Urinary bladder (tissue), 4 donors: ENCODE results near the gene CNNM3. TPM values are rescaled to one million over a fixed set of nuclear protein-coding genes. Genes with fewer than 3 reads are reported as not detected.

Source experiments
- DNase-seq: peaks from one replicate; pipeline ENCODE4 v3.0.0-alpha.2; 2015; ENCODE audit errors: extremely low spot score
- H3K27ac ChIP-seq: one replicate; pipeline ENCODE4 v1.5.1; 2013; ENCODE audit warnings: low read depth, mild to moderate bottlenecking, moderate library complexity
- H3K36me3 ChIP-seq: one replicate; pipeline ENCODE4 v1.6.1; 2013; ENCODE audit warnings: mild to moderate bottlenecking, moderate library complexity; ENCODE audit not compliant: insufficient read depth
- H3K4me1 ChIP-seq: one replicate; pipeline ENCODE4 v1.6.1; 2013; ENCODE audit warnings: mild to moderate bottlenecking, moderate library complexity; ENCODE audit not compliant: insufficient read depth
- H3K4me3 ChIP-seq: one replicate; pipeline ENCODE4 v1.5.1; 2013; ENCODE audit warnings: low read depth, low read length
- WGBS: extraction: QIAGEN DNeasy Blood & Tissue Kit; methylation state at CpG from one replicate; pipeline ENCODE4 v1.1.7; 2013; 5-methylcytosine and 5-hydroxymethylcytosine counted together
- polyA plus RNA-seq: library from polyadenylated mRNA; stranded (reverse); fragments of 200-250 nt; gene quantifications from one replicate; pipeline ENCODE4 v1.2.3, GENCODE V29; 2013
- total RNA-seq: library from RNA; depleted of rRNA; stranded (reverse); fragments of >200 nt; gene quantifications from one replicate; pipeline ENCODE4 v1.2.3, GENCODE V29; 2014
- donor health status: healthy with polysubstance abuse.
- donor health status: healthy.

The CNNM3 gene
- total RNA-seq (18.0 TPM), polyA plus RNA-seq (14.6 TPM)

DNA sequence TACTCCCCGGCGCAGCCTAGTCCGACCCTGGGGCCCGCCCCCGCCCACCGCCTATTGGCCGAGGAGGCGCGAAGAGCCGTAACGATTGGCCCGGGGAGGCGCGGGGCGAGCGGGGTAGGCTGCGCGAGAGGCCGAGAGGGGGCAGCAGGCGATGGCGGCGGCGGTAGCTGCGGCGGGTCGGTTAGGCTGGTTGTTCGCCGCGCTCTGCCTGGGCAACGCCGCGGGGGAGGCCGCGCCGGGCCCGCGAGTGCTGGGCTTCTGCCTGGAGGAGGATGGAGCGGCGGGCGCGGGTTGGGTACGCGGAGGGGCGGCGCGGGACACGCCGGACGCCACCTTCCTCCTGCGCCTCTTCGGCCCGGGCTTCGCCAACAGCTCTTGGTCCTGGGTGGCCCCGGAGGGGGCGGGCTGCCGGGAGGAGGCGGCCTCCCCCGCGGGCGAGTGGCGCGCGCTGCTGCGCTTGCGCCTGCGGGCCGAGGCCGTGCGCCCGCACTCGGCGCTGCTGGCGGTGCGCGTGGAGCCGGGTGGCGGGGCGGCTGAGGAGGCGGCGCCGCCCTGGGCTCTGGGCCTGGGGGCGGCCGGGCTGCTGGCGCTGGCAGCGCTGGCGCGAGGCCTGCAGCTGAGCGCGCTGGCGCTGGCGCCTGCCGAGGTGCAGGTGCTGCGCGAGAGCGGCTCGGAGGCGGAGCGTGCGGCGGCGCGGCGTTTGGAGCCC lies at the start of gene CNNM3:
Gene CNNM3, plus strand, starts transcription at position 142 of the 709 bp plus-strand sequence. Its CDS starts 10 bp downstream, at position 152.
- H3K4me3 ChIP-seq: peak within 1 kb of the TSS; percentile 84
- under 1% methylated on average over 103 of the region's 103 CpGs for WGBS
- no peaks in the 10 kb centered on the region for H3K36me3 ChIP-seq
- peak within 1 kb of the TSS; percentile 96 for H3K27ac ChIP-seq
- DNase-seq: peak; percentile 84
- H3K4me1 ChIP-seq: peaks cover 4% of the 10 kb centered on the region

DNA sequence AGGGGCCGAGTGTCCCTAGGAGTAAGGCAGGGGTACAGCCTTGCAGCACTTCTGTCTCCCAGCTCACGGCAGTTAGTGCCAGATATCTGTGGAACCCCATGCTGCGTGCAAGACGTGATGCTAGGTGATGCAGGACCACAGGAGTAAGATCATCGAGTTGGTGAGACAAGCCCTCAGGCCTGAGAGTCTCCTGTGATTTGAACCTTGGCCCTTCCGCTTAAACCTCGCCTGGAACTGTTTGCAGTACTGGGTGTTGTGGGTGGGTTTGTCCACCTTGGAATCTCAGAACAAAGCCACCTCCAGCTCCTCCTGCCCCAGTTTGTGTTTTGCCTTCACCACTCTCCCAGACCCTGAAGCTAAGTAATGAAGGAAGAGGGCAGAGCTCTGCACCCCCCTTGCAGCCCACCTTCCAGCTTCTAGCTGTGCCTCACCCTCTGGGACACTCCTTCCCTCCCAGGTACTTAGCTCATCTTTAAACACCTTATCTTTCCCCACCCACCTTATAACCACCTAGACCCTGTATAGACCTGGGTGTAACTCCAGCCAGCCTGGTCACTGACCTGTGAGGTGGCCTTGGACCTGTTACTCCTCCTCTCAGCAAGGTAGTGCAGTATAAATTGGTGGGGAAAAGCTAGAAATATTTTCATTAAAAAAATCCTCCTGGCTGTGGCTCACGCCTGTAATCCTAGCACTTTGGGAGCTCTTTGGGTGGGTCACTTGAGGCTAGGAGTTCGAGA lies 48.8 kb upstream of the CNNM3 start:
- H3K36me3 ChIP-seq: no peaks in the 10 kb centered on the region
- no peak overlapping the region for H3K27ac ChIP-seq
- no peak overlapping the region for H3K4me3 ChIP-seq
- H3K4me1 ChIP-seq: no peaks in the 10 kb centered on the region
- 95% methylated on average over 9 of the region's 9 CpGs for WGBS
- no peak for DNase-seq

DNA sequence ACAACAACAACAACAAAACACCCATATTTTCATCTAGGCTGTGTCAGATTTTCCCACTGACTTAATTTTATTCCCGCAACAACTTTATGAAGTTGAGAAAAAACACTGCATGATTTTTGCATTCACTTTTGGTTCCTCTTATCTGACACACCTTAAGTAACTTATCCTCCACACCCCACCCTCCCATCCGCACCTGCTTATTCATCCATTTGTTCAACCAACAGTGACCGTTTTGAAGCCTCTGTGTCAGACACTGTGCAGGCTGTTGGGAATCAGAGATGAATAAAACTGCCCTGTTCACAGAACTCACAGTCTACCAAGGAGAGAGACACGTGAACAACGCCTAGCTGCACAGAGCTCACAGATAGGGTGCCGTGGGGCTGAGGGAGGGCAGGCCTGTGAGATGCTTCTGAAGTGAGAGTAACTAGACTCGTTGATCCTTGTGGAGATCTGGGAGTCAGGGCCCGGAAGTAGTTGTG lies 47.9 kb upstream of the CNNM3 start:
- Histone ChIP-seq H3K4me1 (no peaks in the 10 kb centered on the region), H3K36me3 (no peaks in the 10 kb centered on the region), H3K4me3 (no peak overlapping the region), H3K27ac (no peak overlapping the region)
- WGBS: 81% methylated on average over 8 of the region's 8 CpGs
- no peak for DNase-seq

DNA sequence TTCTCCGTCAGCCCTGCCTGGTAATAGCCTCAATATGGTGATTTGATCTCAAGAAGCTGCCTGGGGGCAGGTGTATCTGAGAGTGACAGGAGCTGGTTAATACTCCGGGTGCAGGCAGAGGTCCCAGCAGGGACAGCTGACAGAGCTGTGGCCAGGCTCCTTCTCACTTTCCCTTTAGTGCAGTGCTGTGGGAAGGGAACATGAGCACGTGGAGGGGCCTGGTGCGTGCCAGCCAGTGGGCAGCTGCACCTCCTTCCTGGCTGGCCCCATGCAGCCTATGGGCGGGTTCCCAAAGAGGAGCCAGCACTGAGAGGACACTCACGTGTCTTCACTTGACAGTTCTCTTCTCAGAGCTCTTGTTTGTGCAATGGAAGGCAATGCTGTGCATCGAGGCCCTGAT lies 46.3 kb upstream of the CNNM3 start:
- no peak overlapping the region for H3K27ac ChIP-seq
- no peak overlapping the region for H3K4me3 ChIP-seq
- no peak for DNase-seq
- no peaks in the 10 kb centered on the region for H3K36me3 ChIP-seq
- 65% methylated on average over 7 of the region's 7 CpGs for WGBS
- no peaks in the 10 kb centered on the region for H3K4me1 ChIP-seq

GRCh38 chr2:96770442-96771202 lies 45.4 kb upstream of the CNNM3 start:
- no peak for DNase-seq
- no peaks in the 10 kb centered on the region for H3K36me3 ChIP-seq
- 82% methylated on average over 25 of the region's 25 CpGs for WGBS
- H3K4me3 ChIP-seq: no peak overlapping the region
- H3K4me1 ChIP-seq: no peaks in the 10 kb centered on the region
- no peak overlapping the region for H3K27ac ChIP-seq

DNA sequence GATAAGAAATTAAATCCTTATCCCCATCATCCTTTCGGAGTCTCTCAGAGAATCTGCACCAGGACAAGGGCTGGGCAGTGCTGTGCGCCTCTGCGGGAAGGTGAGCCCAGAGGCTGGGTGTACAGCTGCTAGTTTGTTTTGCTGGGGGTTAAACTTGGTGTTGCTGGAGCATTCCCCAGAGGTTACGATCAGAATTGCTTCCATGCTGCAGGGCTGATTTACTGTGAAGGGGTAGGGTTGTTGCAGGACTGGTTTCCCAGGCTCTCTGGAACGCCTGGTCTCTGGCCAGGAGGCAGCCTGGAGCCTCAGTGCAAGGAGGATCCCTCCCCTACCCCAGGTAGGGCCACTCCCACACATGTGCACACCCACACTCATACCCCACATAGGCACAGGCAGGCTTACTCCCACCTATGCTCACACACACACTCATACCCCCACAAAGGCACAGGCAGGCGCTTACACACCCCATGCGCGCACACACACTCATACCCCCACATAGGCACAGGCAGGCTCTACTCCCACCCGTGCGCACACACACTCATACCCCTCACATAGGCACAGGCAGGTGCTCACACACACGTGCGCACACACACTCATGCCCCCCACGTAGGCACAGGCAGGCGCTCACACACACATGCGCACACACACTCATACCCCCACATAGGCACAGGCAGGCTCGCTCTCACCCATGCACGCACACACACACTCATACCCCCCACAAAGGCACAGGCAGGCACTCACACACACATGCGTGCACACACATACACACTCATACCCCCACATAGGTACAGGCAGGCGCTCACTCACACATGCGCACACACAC lies 44.1 kb upstream of the CNNM3 start:
- H3K27ac ChIP-seq: no peak overlapping the region
- no peak overlapping the region for H3K4me3 ChIP-seq
- H3K4me1 ChIP-seq: no peaks in the 10 kb centered on the region
- H3K36me3 ChIP-seq: no peaks in the 10 kb centered on the region
- WGBS: 91% methylated on average over 20 of the region's 20 CpGs
- DNase-seq: peak; percentile 55

DNA sequence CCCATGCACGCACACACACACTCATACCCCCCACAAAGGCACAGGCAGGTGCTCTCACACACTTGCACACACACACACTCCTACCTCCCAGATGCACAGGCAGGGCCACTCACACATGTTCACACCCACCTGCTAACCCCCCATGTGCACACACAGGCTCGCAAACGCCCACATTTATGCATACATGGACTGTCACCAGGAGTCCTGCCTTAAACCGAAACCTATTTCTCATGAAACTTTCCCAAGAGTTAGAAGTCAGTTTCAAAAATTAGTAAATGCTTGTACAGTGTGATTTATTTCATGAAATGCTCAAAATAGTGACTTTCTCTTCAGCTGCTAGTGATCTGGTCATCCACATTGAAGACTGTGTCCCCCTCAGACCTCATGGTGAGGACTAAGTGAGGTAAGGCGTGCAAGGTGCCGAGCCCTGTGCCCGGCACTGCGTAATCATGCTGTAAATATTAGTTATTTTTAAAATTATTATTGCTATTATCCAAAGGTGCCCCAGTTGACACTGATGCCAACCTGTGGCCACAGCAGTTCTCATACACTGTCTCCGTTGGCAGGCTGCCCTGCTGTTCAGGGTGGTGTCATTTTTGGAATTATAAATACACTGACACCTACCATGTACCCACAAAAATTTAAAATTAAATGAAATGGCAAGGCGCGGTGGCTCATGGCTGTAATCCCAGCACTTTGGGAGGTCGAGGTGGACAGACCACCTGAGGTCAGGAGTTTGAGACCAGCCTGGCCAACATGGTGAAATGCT lies 43.0 kb upstream of the CNNM3 start:
- Histone ChIP-seq H3K27ac (no peak overlapping the region), H3K4me1 (no peaks in the 10 kb centered on the region), H3K4me3 (no peak overlapping the region), H3K36me3 (no peaks in the 10 kb centered on the region)
- WGBS: 92% methylated on average over 12 of the region's 12 CpGs
- DNase-seq: no peak

DNA sequence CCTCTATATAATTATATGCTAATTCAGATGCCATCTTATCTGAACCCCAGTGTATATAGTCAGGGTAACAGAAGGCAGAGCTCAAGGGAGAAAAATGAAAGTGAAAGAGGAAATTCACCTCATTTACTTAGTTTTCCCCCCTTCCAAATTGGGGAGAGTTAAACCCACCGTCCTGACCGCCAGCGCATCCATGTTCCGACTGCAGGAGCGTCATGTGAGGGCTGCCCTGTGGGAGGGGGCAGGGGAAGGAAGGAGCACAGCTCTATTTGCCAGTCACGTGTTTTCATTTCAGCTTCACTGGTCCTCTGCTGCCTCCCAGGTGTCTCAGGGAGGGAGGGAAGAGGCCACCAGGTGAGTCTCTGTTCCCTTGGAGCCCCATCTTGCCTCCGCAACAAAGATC lies 42.1 kb upstream of the CNNM3 start:
- no peak overlapping the region for H3K27ac ChIP-seq
- no peak overlapping the region for H3K4me3 ChIP-seq
- no peak for DNase-seq
- no peaks in the 10 kb centered on the region for H3K4me1 ChIP-seq
- no peaks in the 10 kb centered on the region for H3K36me3 ChIP-seq
- 74% methylated on average over 7 of the region's 7 CpGs for WGBS

GRCh38 chr2:96775160-96775559 lies 40.9 kb upstream of the CNNM3 start:
- Histone ChIP-seq H3K27ac (no peak overlapping the region), H3K36me3 (no peaks in the 10 kb centered on the region), H3K4me3 (no peak overlapping the region), H3K4me1 (no peaks in the 10 kb centered on the region)
- WGBS: 35% methylated on average over 1 of the region's 1 CpG
- no peak for DNase-seq

DNA sequence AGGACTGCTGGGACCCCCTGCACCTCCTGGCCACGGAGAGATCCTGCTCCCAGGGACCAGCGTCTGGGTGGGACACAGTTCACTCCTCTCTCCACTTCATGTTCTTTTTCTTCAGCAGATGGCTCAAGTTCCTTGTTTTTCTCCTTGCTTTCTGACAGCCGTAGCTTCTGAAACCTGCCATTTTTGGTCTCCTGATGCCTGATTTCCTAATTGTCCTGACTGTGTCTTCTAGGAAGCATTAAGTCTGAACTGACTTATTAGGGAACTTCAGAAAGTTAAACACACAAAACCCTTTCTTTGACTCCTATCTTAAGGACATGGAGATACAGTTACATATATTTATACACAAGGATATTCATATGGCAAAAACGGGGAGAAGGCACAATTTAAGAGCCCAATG lies 32.7 kb upstream of the CNNM3 start:
- DNase-seq: no peak
- Histone ChIP-seq H3K36me3 (no peaks in the 10 kb centered on the region), H3K27ac (no peak overlapping the region), H3K4me1 (no peaks in the 10 kb centered on the region), H3K4me3 (no peak overlapping the region)
- WGBS: 83% methylated on average over 4 of the region's 4 CpGs

- Histone ChIP-seq H3K36me3 (no peaks in the 10 kb centered on the region), H3K27ac (peak overlapping the region; percentile 39), H3K4me1 (peaks cover 3% of the 10 kb centered on the region), H3K4me3 (no peak overlapping the region)
- 92% methylated on average over 3 of the region's 3 CpGs for WGBS
- DNase-seq: no peak
Observed at GRCh38 chr2:96787411-96787810, 28.7 kb upstream of the CNNM3 start.

- DNase-seq: no peak
Observed at GRCh38 chr2:96788442-96789244, 27.4 kb upstream of the CNNM3 start.

More at GRCh38 chr2:96788442-96789244, 27.4 kb upstream of the CNNM3 start:
- H3K36me3 ChIP-seq: no peaks in the 10 kb centered on the region
- H3K27ac ChIP-seq: no peak overlapping the region
- H3K4me1 ChIP-seq: peaks cover 3% of the 10 kb centered on the region
- no peak overlapping the region for H3K4me3 ChIP-seq
- 71% methylated on average over 17 of the region's 17 CpGs for WGBS
